GM12878 (cell line): ENCODE measurements around the gene ERBB3. TPM values are rescaled to one million over a fixed set of nuclear protein-coding genes. Genes with fewer than 3 reads are reported as not detected.

Experiments used
- ATF3 ChIP-seq: IDR thresholded peaks from 2 replicates; pipeline ENCODE4 v1.6.1; 2011; ENCODE audit warnings: low read depth, mild to moderate bottlenecking, low read length, moderate library complexity, borderline replicate concordance; ENCODE audit errors: extremely low read depth
- CHD2 ChIP-seq: IDR thresholded peaks from 2 replicates; pipeline ENCODE4 v1.6.1; 2011; ENCODE audit warnings: low read depth, low read length, improper control_type of control experiment, borderline replicate concordance
- CHD4 ChIP-seq: fragments of 200-600 bp; sonication (generic); IDR thresholded peaks from 2 replicates; pipeline ENCODE4 v1.6.1; 2016; ENCODE audit warnings: mild to moderate bottlenecking
- E2F4 ChIP-seq: IDR thresholded peaks from 2 replicates; pipeline ENCODE4 v1.6.1; 2012; ENCODE audit warnings: low read depth, low read length, improper control_type of control experiment
- E2F8 ChIP-seq: fragments of 450-650 bp; IDR thresholded peaks from 2 replicates; pipeline ENCODE4 v1.6.1; 2018; ENCODE audit warnings: mild to moderate bottlenecking, low read depth, moderate library complexity; ENCODE audit not compliant: partially characterized antibody
- EED ChIP-seq: sonication (generic); IDR thresholded peaks from 2 replicates; pipeline ENCODE4 v1.6.1; 2016; ENCODE audit warnings: antibody characterized with exemption, low read depth
- HDGF ChIP-seq: fragments of 450-650 bp; IDR thresholded peaks from 2 replicates; pipeline ENCODE4 v1.6.1; 2016; ENCODE audit warnings: antibody characterized with exemption
- IKZF1 ChIP-seq: fragments of 450-650 bp; conservative IDR thresholded peaks from 2 replicates; pipeline ENCODE4 v1.6.1; 2017; ENCODE audit warnings: antibody characterized with exemption, mild to moderate bottlenecking
- IRF4 ChIP-seq: IDR thresholded peaks from 2 replicates; pipeline ENCODE4 v1.6.1; 2011; ENCODE audit warnings: low read depth, low read length
- IRF5 ChIP-seq: fragments of 450-650 bp; IDR thresholded peaks from 2 replicates; pipeline ENCODE4 v1.6.1; 2017; ENCODE audit warnings: borderline replicate concordance
- KAT2A ChIP-seq: conservative IDR thresholded peaks from 2 replicates; pipeline ENCODE4 v1.6.1; 2011; ENCODE audit warnings: low read depth, low read length; ENCODE audit not compliant: control insufficient read depth
- MLLT1 ChIP-seq: fragments of 450-650 bp; IDR thresholded peaks from 2 replicates; pipeline ENCODE4 v1.6.1; 2016; ENCODE audit warnings: mild to moderate bottlenecking
- NFYA ChIP-seq: IDR thresholded peaks from 2 replicates; pipeline ENCODE4 v1.6.1; 2011; ENCODE audit warnings: low read depth, mild to moderate bottlenecking, low read length, improper control_type of control experiment, borderline replicate concordance
- RB1 ChIP-seq: fragments of 450-650 bp; formaldehyde crosslinking; IDR thresholded peaks from 2 replicates; pipeline ENCODE4 v1.6.1; 2017; ENCODE audit warnings: mild to moderate bottlenecking, borderline replicate concordance
- RBBP5 ChIP-seq: fragments of 200-600 bp; sonication (generic); conservative IDR thresholded peaks from 2 replicates; pipeline ENCODE4 v1.6.1; 2016
- SPI1 ChIP-seq: IDR thresholded peaks from 2 replicates; pipeline ENCODE4 v1.6.1; 2011; ENCODE audit warnings: low read depth, mild to moderate bottlenecking, low read length, moderate library complexity, borderline replicate concordance; ENCODE audit not compliant: insufficient read depth
- TARDBP ChIP-seq: IDR thresholded peaks from 2 replicates; pipeline ENCODE4 v1.6.1; 2016; ENCODE audit warnings: borderline replicate concordance
- TBL1XR1 ChIP-seq: IDR thresholded peaks from 2 replicates; pipeline ENCODE4 v1.6.1; 2012; ENCODE audit warnings: low read depth, low read length, improper control_type of control experiment
- TCF12 ChIP-seq: IDR thresholded peaks from 2 replicates; pipeline ENCODE4 v1.6.1; 2011; ENCODE audit warnings: low read depth, mild to moderate bottlenecking, low read length
- ZBTB33 ChIP-seq: fragments of 450-650 bp; IDR thresholded peaks from 2 replicates; pipeline ENCODE4 v1.6.1; 2017; ENCODE audit warnings: mild to moderate bottlenecking
- polyA plus RNA-seq, 11 experiments: library from polyadenylated mRNA; depleted of rRNA in 4 of 11; unstranded in 6 of 11; stranded (reverse) in 5 of 11; fragments of >200 nt; fragmentation: Nextera tagmentation in 4 of 11; fragmentation: Illumina TruSeq in 1 of 11; extraction: Ambion mirVana in 4 of 11; extraction: Trizol in 1 of 11; gene quantifications; 1 replicate in 1 of 11; 2 replicates in 10 of 11; pipeline versions ENCODE4 v1.2.1 to v1.2.3, GENCODE V29; 2011 to 2016; ENCODE audit warnings: inconsistent platforms in 2 of 11, missing spikeins in 2 of 11, low read depth in 1 of 11
- total RNA-seq, 4 experiments: library from RNA; depleted of rRNA in 3 of 4; stranded (reverse); fragments of >200 nt in 3 of 4; fragmentation: Illumina TruSeq in 1 of 4; extraction: Trizol in 1 of 4; gene quantifications; 2 replicates each; pipeline versions ENCODE4 v1.2.1 to v1.2.3, GENCODE V29; 2013 to 2021

Gene ERBB3
- total and polyA plus RNA-seq, 10 of the 15 experiments (the other 5 are each of a cell fraction or from before 2014, with no cell fraction given), result 0.03 to 0.72 (median 0.04) TPM; not detected in 5

- TF ChIP-seq MLLT1, result peak; percentile 82
- no peak for TF ChIP-seq E2F4
- TF ChIP-seq HDGF, result no peak; the same call in 1 of the 2 replicates
- peak; percentile 83 for TF ChIP-seq RBBP5
- TF ChIP-seq CHD2, result peak; percentile 37; the same call in 1 of the 2 replicates
- TF ChIP-seq IRF5, result no peak
- no peak for TF ChIP-seq CHD4
- TF ChIP-seq TBL1XR1, result peak; percentile 62; the same call in 1 of the 2 replicates
- TF ChIP-seq ATF3, result no peak
- peak; percentile 82 for TF ChIP-seq E2F8
- no peak for TF ChIP-seq NFYA
- peak; percentile 84; the same call in 1 of the 2 replicates for TF ChIP-seq TCF12
- TF ChIP-seq SPI1, result peak; percentile 77
- peak; percentile 59; the same call in 1 of the 2 replicates for TF ChIP-seq IRF4
- no peak for TF ChIP-seq ZBTB33
- peak; percentile 78 for TF ChIP-seq IKZF1
- TF ChIP-seq KAT2A, result no peak
- TF ChIP-seq RB1, result peak; percentile 88; the same call in 1 of the 2 replicates
- no peak; the same call in 1 of the 2 replicates for TF ChIP-seq EED
- no peak for TF ChIP-seq TARDBP
These were observed 36.5 kb downstream of the ERBB3 start, which contains the start of gene RPL41 (continued) for GRCh38 chr12:56116267-56117081.
